Stimulated activated CD4-positive, alpha-beta T cell treated with anti-CD3 and anti-CD28 coated beads, TNF-alpha, amount 100 ng/mL, for 24 hours (primary cell): ENCODE data around the gene TRIAP1.
"Not testable (repeated sequence)": the region's sequence is repeated elsewhere in the genome, so short reads cannot be mapped to it uniquely, and the experiment has no call there.

Source experiments
- DNase-seq, 3 experiments: peaks; one replicate each; pipeline ENCODE4 v3.0.0-alpha.2; 2020; ENCODE audit warnings: low read depth in 3 of 3

Gene TRIAP1

DNA sequence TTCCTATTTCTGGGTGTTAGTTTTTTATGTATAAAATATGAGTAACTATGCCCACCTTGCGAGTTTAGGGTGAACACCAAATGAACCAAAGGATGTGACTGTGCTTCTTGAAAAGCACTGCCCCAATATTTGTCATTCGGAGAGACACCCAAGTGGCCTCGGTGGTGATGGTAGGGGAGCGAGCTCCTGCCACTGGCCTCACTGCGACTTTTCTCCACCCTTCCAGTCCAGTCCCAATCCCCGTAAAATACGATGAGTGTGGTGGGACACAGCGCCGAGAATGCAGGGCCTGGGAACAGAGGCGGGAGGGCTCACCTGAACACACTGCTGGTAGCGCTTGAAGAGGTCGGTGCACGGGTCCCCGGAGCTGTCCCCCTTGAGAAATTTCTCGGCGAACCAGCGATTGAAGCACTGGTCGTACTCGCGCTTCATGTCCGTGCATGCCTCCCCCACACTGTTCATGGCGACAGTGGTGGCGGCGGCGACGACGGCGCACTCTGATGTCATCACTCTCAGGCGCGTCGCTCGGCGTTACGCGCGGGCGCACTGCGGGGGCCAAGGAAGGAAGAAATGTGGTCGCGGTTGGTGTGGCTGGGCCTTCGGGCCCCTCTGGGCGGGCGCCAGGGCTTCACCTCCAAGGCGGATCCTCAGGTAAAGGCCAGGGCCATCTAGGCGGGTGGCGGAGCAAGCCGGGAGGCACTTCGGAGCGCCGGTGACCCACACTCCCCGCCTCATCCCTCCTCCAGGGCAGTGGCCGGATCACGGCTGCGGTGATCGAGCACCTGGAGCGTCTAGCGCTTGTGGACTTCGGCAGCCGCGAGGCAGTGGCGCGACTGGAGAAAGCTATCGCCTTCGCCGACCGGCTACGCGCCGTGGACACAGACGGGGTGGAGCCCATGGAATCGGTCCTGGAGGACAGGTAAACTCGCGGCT is at the start of gene TRIAP1, which contains the start of gene GATC:
Gene TRIAP1, minus strand, starts transcription at position 474 of the 933 bp plus-strand sequence. Its CDS starts 12 bp downstream, at position 462.
Gene GATC, plus strand, starts transcription at position 534 of the 933 bp plus-strand sequence. Its CDS starts 37 bp downstream, at position 571.
- peak; percentile 79 to 88 (median 87) for DNase-seq

DNA sequence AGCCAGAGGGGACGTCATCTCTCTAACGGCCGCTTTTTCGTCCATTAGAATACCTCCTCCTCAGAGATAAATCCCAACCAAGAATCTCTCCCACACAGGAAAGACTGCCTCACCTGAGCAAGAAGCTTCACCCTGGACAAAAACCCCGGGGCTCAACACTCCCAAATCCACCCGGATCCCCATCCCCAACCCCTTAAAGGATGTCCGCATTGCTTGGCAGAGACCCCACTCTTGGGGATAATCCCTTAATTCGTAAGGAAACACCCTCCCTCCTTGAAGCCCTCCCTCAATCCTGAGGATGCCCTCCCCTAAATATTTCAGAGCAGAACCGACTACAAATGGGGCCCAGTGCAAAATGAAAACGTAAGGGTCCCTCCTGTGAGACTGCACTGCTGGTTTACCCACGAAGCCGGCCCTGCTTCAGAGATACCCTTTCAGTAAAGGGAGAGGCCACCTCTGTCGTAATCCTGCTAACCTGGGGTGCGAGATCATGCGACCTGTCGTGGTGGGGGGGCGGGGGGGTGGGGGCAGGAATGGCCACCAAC is 49.1 kb upstream of the TRIAP1 start:
- DNase-seq: no peak

DNA sequence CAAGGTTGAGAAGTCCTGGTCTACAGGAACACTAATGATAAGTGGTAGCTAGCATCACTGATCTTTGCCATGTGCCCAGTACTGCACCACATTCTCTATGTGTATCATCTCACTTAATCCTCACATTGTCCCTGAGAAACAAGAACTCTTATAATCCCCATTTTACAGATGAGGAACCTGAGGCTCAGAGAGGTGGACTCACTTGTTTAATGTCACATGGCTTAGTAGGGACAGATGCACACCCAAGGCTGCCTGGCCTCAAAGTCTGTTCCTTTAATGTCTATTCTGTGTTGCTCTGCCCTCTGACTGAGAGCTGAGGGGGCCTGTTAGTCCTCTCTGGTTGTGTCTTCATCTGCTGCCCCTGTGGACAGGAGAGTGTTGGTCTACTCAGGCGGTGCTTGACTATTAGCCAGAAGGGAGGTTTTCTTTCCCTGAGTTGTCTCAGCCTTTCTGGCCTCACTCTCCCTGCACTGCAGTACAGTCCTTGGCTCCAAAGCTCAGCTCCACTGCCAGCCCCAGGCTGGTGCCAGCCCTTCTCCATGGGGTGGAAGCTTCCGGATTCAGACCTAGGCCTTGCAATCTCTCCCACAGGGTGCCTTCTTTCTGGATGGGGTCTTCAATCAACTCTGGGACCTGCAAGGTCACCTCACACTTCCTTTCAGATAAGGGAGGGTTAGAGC is 44.8 kb upstream of the TRIAP1 start:
- no peak for DNase-seq

DNA sequence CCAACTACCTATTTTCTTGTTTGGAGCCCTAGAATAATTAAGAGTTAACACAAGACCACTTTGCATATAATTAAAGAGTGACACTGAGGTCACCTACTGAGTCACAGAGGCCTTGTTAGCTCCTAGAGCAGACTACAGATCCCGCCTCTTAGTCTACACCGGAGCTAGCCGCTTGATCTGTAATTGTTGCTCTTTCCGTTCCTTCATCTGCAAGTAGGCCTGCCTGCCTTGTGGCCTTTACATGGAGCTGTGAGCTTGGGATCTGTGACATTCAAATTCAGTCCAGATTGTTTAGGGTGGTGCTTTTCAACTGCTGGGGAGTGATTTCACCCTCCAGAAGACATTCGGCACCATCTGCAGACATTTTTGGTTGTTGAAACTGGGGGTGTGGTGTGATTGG is 44.1 kb upstream of the TRIAP1 start:
- DNase-seq: no peak

DNA sequence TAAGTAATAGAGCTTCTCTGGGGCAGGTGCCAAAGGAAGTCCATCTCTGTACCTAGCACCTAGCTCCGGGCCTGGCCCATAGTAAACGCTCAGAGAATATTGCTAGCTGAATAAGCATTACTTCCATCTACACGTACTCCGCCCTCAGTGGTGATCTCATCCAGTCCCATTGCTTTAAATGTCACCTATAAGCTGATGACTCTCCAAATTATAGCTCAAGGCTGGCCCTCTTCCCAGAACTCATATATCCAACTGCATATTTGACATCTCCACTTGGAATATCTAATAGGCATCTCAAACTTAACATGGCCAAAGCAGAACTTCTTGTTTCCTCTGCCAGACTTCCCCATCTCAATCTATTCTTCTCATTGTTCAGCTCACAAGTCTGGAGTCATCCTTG is 42.8 kb upstream of the TRIAP1 start:
- no peak for DNase-seq

DNA sequence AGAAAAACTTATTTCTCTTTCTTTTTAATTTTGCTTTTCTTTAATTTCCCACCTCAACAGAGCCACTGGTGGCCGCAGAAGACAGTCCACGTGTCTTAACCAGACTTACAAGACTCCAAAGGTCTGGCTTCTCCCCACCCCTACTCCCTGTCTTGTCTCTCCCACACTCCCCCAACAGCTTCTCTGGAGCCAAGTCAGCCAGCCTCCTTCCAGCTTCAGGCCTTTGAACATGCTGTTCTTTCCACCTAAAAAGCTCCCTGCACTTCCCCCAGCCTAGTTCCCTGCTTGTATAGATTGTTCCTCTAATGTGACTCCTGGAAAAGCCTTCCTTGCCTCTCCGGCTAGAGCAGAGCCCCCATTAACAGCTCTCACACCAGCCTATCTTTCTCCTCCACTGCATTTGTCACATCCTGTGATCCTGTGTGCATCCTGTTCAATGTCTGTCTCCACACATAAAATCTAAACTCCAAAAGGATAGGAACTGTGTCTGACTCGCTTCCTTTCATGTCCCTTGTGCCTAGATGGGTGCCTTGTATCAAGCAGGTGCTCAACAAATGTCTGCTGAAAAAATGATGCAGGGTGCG is 42.0 kb upstream of the TRIAP1 start:
- DNase-seq: no peak

DNA sequence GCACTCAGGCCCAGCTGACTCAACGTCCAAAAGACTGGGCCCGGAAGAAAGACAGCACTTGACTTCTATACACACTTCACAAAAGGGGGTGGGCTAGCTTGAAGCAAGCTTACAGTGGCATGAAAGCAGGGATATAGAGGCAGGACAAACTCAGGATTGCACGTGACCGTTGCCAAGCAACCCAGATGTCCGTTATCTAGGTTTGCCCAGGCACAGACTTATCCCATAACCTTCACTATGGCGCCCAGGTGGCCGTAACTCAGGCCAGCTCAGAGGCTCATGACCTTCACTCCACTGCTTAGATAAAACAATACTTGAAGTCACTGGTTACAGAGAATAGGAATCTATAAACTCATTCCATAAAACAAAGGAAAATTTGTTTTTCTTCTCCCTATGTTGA is 41.4 kb upstream of the TRIAP1 start:
- DNase-seq: not testable (repeated sequence)

DNA sequence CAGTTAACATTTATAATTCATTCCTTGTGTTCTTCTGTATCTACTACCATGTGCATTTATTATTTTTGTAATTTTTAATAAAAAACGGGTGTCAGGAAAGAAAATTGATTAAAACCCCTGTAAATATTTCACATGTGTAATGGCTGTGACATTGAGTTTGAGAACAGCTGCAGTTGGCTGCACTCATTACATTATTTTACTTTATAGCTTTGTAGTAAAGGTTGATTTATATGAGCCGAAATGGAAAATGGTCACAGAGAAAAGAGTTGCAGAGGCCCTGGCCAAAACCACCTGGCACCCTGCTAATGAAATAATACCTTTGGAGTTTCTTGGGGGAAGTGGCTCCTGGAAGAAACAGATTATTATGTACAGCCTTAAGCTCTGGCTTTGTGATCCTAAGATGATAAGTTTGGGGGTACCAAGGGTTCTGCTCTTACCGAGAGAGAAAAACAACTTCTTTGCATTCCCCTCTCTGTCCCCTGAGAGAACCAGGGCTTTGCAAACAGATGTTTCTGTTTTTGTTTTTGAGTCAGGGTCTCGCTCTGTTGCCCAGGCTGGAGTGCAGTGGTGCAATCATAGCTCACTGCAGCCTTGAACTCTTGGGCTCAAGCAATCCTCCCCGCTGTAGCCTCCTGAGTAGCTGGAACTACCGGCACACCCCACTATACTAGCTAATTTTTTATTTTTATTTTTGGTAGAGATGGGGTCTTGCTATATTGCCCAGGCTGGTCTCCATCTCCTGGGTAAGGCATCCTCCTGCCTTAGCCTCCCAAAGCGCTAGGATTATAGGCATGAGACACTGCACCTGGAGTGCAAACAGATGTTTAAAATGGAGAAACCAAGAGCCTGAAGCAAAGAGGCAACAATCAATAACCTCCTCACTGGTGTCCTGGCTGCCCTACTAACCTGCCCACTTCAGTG is 40.0 kb upstream of the TRIAP1 start:
- DNase-seq: no peak

DNA sequence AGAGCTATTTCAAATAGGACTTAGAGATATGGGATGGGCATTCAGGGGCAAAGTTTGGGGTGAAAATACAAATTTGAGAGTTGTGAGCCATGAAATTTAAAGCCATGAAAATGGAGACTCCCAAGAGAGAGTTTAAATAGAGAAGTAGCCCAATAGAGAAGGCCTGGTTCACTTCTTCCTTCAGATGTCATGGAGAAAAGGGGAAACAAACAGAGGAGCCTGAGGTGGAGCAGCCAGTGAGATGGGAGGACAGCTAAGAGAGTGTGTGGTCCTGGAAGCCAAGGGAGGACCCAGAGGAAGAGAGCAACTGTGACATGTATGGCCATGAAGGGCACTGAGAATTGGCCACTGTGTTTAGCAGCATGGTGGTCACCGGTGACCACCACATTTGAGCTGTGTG is 37.4 kb upstream of the TRIAP1 start:
- DNase-seq: no peak

DNA sequence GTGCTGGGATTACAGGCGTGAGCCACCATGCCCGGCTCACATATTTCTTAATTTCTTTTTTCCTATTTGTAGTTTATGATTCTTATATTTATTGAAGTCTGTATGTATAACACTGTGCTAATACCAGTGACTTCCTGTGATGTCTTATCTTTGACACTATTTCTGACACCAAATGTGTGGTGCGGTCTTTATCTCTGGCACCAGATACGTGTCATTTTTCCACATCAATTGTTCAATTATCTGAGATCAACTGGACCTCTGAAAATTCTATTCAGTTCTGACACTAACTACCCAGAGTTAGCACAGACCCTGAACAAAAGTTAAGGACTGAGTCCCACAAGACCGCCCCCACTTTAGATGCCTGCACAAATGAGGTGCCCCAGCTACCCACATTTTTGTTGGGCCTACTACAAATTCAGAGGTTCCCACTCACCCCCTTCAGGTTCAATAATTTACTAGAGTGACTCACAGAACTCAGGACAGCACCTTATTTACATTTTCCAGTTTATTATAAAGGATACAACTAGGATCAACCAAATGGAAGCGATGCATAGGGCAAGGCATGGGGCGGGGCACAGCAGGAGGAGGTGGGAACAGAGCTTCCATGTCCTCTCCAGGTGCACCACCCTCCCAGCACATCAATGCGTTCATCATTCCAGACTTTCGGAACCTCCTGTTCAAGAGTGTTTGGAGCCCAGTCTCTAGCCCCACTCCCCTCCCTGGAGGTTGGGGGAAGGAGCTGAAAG is 35.0 kb upstream of the TRIAP1 start:
- DNase-seq: no peak

DNA sequence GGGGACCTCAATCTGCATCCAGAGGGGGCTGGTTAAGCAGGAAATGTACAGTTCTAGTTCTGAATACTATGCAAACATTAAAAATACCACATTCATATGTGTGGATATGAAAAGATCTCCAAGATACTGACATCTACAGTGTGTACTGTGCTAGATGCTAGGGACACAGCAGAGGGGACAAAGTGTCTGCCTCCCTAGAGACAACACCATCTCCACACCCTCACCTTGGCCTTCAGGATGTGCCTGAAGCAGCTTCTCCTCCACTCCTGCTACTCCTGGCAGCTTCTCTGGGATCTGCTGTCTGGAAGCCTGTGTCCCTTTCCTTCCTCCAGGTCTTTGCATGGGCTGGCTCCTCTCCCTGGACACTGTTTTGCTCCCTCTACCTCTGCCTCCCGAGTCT is 34.0 kb upstream of the TRIAP1 start:
- no peak for DNase-seq

DNA sequence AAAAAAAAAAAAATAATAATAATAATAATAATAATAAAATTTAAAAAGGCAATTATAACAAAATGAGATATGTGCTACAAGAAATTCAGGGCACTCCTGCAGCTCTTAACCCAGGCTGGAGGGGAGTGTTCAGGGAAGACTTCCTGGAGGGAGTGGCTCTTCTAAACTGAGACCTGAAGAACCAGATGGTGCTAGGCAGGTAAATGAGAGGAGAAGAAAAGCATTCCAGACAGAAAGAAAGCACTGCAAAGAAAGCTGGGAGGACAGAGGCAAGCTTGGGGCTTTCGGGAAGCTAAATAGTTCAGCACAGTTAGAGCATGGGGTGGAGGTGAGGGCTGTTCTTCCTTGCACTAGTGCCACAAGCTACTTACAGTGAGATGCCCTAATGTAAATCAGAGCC is 33.3 kb upstream of the TRIAP1 start:
- DNase-seq: no peak

DNA sequence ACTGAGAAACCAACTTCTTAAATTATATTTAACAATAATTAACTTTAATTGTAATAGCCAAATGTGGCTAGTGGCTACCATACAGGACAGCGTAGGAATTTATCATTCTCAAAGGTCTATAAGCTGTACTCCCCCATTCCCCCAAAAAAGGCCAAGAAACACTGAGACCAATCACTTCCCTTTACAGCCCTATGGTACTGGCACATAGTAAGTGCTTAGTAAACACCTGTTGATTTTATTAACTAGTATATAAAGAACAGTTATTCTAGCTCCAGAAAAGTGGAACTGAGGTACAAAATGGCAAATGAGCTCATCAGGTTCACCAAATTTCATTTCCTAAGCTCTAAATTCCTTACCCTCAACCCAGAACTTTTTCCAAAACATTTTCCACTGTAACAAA is 29.5 kb upstream of the TRIAP1 start:
- DNase-seq: no peak

DNA sequence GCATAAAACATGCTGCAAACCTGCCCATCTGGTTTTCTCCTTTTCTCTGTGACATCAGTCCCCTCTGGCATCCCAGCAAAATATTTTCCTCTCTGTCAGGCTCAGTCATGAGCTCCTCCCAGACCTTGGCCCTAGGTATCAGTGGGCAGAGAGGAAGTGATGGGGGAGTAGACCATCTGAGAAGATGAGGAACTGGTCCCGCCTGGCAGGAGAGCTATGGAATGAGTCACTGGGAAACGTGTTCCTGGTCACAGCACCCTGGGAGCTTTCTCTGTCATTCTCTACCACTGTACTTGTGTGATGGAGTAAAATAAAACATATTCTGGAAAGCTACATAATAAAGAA is 28.4 kb upstream of the TRIAP1 start:
- no peak for DNase-seq

DNA sequence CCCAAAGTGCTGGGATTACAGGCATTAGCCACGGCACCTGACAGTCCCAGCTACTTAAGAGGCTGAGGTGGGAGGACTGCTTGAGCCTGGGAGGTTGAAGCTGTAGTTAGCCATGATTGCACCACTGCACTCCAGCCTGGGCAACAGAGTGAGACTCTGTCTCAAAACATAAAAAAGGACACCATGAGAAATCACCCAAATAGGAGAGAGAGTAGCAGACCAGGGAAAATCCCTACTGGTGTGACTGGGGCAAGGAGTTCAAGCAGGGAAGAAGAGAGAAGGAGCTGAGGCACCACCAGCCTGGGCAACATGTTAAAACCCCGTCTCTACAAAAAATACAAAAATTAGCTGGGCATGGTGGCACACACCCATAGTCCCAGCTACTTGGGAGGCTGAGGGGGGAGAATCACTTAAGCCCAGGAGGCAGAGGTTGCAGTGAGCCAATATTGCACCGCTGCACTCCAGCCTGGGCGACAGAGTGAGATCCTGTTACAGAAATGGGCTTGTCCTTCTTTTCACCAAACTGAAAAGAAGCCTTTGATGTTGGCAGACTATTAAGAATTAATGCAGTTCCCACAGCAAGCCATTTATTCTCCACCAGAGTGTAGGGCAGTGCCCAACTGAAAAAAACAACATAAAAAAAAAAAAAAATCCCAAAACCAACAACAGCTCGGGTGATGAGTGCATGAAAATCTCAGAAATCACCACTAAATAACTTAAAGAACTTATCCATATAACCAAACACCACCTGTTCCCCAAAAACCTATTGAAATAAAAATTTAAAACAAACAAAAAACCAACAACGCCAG is 27.8 kb upstream of the TRIAP1 start:
- DNase-seq: no peak

DNA sequence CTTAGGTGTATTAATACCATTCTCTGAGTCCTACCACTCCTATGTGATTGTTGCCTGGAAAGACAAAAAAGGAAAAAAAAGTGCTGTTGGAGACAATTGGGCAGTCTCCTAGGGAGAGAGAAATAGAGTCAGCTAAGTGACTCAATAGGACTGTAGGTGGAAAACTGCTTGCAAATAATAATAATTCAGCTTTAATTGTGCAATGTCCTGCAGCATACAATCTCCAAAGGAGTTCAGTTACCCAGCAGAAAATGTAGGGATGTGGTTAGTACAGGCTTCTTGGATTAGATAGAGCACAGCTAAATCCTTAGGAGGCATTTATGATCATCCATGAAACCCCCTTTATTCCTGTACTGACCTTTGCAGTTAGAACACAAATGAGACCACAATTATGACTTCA is 26.3 kb upstream of the TRIAP1 start:
- DNase-seq: no peak

DNA sequence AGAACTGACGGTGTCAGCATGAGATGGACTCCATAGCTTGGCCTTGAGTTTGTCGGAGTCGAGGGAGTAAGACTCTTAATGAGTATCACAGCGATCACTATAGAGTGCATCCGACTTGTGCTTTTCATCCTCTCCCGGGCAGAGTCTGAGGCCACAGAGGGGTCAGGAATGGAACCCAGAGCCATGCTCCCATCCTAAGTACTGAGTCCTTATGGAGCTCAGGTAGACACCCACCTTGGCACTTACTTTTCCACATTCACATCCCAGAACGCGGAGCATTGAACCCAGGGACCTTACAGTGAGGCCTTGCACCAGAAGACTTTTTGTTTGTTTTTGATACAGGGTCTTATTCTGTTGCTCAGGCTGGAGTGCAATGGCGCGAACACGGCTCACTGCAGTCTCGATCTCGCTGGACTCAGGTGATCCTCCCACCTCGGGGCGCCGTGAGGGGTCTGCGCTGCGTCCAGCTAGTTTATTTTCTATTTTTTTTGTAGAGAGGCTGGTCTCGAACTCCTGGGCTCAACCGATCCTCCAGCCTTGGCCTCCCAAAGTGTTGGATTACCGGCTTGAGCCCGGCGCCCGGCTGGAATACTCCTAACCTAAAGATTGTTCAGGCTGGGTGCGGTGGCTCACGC is 24.1 kb upstream of the TRIAP1 start:
- DNase-seq: no peak

DNA sequence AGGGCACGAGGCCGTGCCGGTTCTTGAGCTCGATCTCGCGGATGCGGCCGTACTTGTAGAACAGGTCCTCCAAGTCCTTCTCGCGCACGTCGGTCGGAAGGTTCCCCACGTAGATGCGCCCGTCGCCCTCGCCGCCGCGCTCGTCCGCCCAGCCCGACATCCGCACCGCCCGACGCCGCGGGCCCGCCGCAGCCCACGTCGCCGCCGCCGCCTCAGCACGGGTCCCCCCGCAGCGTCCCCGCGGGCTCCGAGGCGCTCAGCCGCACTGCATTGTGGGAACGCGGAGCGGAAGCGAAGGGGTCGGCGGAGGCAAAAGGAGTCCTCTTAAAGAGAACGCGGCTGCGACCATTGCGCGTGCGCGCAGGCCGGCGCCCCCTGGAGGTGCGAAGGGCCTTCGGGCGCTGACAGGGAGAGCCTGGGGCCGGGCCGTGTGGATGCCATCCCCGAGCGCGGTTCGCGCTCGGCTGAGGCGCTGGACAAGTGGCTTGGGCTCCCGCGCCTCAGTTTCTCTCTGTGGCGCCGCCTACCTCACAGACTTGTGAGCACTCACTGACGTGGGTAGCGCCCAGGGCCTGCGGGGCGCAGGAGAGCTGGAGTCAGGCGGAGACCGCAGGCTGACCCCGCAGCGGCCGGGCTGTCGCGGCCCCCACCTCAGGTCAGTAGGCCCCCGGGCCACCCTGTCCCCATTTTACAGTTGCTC is 23.4 kb upstream of the TRIAP1 start, which contains the start of gene SRSF9:
Gene SRSF9, minus strand, starts transcription at position 299 of the 700 bp plus-strand sequence. Its CDS starts 139 bp downstream, at position 160.
- DNase-seq: peak; percentile 95 to 96 (median 95)
